Gastrocnemius medialis (tissue), 4 donors: Measurements from ENCODE around the gene PTPA. TPM values are rescaled to one million over a fixed set of nuclear protein-coding genes. Genes with fewer than 3 reads are reported as not detected.

Source experiments
- ATAC-seq, 2 donors: fragments of 150-250 bp; one replicate each; pipeline ENCODE4 v1.9.1; 2016
- DNase-seq, 2 donors: peaks; one replicate each; pipeline ENCODE4 v3.0.0-alpha.2; 2019
- H3K27ac ChIP-seq, 4 donors: fragments of 200-600 bp; sonication (generic); 1 replicate in 1 of 4; 2 replicates in 3 of 4; pipeline ENCODE4 v1.5.1; 2016 to 2018; ENCODE audit warnings: mild to moderate bottlenecking in 2 of 4, moderate library complexity in 1 of 4
- H3K27me3 ChIP-seq, 3 donors: fragments of 200-600 bp; sonication (generic) in 2 of 3; 1 replicate in 1 of 3; 2 replicates in 2 of 3; pipeline versions ENCODE4 v1.5.1 to v1.6.0; 2016 to 2019; ENCODE audit warnings: mild to moderate bottlenecking in 1 of 3, moderate library complexity in 1 of 3
- H3K36me3 ChIP-seq, 2 donors: fragments of 200-600 bp; sonication (generic) in 1 of 2; one replicate each; pipeline ENCODE4 v1.5.1; 2017 to 2018
- H3K4me1 ChIP-seq, 2 donors: fragments of 200-600 bp; sonication (generic) in 1 of 2; one replicate each; pipeline ENCODE4 v1.5.1; 2016 to 2017; ENCODE audit warnings: mild to moderate bottlenecking in 2 of 2
- H3K4me3 ChIP-seq, 4 donors: fragments of 200-600 bp; sonication (generic) in 3 of 4; 1 replicate in 1 of 4; 2 replicates in 3 of 4; pipeline ENCODE4 v1.5.1; 2016 to 2019; ENCODE audit warnings: mild to moderate bottlenecking in 2 of 4
- H3K9me3 ChIP-seq, 3 donors: fragments of 200-600 bp; sonication (generic) in 2 of 3; 1 replicate in 1 of 3; 2 replicates in 2 of 3; pipeline ENCODE4 v1.5.1; 2016 to 2019
- POLR2A ChIP-seq, 2 donors: fragments of 450-650 bp; IDR thresholded peaks; one replicate each; pipeline ENCODE4 v1.6.1; 2017; ENCODE audit warnings: antibody characterized with exemption in 2 of 2, mild to moderate bottlenecking in 2 of 2, moderate library complexity in 2 of 2
- in situ Hi-C, 4 donors: fragments of 200-750 bp; cut with MboI; loops; one replicate each; pipeline versions ENCODE4 v1.15.0 to v1.8.0; 2017; ENCODE audit warnings: low sequenced_read_pairs in 4 of 4
- intact Hi-C: fragments of 100-400 bp; cut with DNase I; formaldehyde crosslinking; loops from one replicate; pipeline ENCODE4 v1.15.1; 2023; ENCODE audit warnings: low total_unique reads
- total RNA-seq, 4 donors: library from RNA; depleted of rRNA; stranded (reverse); fragments of >200 nt; gene quantifications; one replicate each; pipeline versions ENCODE4 v1.1.0 to v1.2.3, GENCODE V29; 2016
- TF ChIP-seq, protein P1 (sequence below), 5 experiments: fragments of 450-650 bp in 3 of 5; fragments of 200-600 bp in 2 of 5; sonication (generic) in 2 of 5; IDR thresholded peaks in 4 of 5; conservative IDR thresholded peaks in 1 of 5; 1 replicate in 4 of 5; 2 replicates in 1 of 5; pipeline ENCODE4 v1.5.1; 2016 to 2019; ENCODE audit warnings: antibody characterized with exemption in 5 of 5, mild to moderate bottlenecking in 3 of 5, moderate library complexity in 3 of 5

Gene PTPA
- total RNA-seq, 4 donors from 2014 or later = 37.6 to 71.6 (median 53.5) TPM

GRCh38 chr9:129076640-129077037 is 34.6 kb upstream of the PTPA start:
- no peak overlapping the region for H3K27ac ChIP-seq
- no peak for TF ChIP-seq POLR2A (IDR thresholded peaks at IDR 0.05)
- TF ChIP-seq, protein P1, sequence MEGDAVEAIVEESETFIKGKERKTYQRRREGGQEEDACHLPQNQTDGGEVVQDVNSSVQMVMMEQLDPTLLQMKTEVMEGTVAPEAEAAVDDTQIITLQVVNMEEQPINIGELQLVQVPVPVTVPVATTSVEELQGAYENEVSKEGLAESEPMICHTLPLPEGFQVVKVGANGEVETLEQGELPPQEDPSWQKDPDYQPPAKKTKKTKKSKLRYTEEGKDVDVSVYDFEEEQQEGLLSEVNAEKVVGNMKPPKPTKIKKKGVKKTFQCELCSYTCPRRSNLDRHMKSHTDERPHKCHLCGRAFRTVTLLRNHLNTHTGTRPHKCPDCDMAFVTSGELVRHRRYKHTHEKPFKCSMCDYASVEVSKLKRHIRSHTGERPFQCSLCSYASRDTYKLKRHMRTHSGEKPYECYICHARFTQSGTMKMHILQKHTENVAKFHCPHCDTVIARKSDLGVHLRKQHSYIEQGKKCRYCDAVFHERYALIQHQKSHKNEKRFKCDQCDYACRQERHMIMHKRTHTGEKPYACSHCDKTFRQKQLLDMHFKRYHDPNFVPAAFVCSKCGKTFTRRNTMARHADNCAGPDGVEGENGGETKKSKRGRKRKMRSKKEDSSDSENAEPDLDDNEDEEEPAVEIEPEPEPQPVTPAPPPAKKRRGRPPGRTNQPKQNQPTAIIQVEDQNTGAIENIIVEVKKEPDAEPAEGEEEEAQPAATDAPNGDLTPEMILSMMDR (IDR thresholded peaks at IDR 0.05 in 4 of 5, conservative IDR thresholded peaks at IDR 0.05 in 1 of 5) = no peak
- H3K27me3 ChIP-seq = no peaks in the 10 kb centered on the region
- intact Hi-C loops = no loop called here
- in situ Hi-C loops = no loop called here
- H3K4me3 ChIP-seq = no peak overlapping the region
- DNase-seq (no peak), ATAC-seq (no peak)
- H3K36me3 ChIP-seq = peaks cover 0 to 3% of the 10 kb centered on the region in 2 donors
- H3K4me1 ChIP-seq = peaks cover 2% of the 10 kb centered on the region in 2 donors
- no peaks in the 10 kb centered on the region for H3K9me3 ChIP-seq

DNA sequence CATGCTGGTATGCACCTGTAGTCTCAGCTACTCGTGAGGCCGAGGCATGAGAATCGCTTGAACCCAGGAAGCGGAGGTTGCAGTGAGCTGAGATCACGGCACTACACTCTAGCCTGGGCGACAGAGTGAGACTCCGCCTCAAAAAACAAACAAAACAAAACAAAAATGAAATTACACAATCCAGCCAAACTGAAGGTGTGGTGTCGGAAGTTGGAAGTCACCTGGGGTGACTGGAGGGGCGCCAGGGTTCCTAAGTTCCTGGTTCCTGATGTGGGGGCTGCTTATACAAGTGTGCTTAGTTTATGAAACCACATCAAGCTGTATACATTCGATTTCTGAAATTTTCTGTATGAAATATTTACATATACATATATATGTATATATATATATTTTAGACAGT is 34.0 kb upstream of the PTPA start:
- no peaks in the 10 kb centered on the region for H3K36me3 ChIP-seq
- peaks cover 8% of the 10 kb centered on the region in 2 donors for H3K4me1 ChIP-seq
- no peak for DNase-seq
- H3K4me3 ChIP-seq = no peak overlapping the region
- intact Hi-C loops = no loop called here
- H3K9me3 ChIP-seq = no peaks in the 10 kb centered on the region
- ATAC-seq = no peak
- no peaks in the 10 kb centered on the region for H3K27me3 ChIP-seq
- no peak for TF ChIP-seq POLR2A (IDR thresholded peaks at IDR 0.05)
- TF ChIP-seq, protein P1 (IDR thresholded peaks at IDR 0.05 in 4 of 5, conservative IDR thresholded peaks at IDR 0.05 in 1 of 5) = no peak
- in situ Hi-C loops = no loop called here
- no peak overlapping the region for H3K27ac ChIP-seq

DNA sequence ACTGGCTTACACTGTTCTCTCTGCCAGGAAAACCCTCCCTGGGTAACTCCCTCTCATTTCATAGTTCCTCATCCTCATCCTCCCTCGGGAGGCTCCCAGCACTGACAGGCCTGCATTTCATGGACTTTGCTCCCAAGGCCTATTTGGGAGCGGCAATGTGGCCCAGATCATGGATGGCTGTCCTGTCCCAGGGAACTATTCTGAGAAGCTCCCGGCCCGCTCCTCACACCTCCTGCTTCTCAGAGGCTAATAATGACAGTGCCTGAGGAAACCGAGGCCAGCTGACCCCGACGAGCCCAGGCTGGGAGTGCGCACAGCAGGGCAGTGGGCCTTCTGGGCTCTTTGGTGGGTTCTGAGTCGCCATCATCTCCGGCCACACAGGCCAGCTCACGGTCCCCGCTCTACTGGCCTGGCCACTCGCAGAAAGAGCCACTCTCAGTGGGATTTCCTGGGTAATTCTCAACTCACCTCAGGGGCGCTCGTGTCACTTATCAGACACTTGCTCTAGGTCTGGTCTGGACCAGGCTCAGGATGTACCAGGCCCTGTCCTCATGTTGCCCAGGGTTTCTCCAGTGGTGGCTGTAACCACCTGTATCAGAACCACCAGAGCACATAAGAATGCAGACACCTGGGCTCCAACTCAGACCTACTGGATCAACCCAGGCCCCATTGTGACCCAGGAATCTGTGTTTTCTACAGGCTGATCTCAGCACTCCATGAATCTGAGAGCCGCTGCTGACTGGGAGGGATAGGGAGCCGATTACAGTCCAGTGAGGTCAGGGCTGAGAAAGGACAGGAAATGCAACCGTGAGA is 32.3 kb upstream of the PTPA start:
- in situ Hi-C loops (no loop called here), intact Hi-C loops (no loop called here)
- DNase-seq = no peak
- H3K4me3 ChIP-seq = no peak overlapping the region
- peaks cover 10 to 19% of the 10 kb centered on the region in 2 donors for H3K4me1 ChIP-seq
- H3K9me3 ChIP-seq = no peaks in the 10 kb centered on the region
- no peaks in the 10 kb centered on the region for H3K36me3 ChIP-seq
- no peak overlapping the region for H3K27ac ChIP-seq
- no peak for ATAC-seq
- no peaks in the 10 kb centered on the region for H3K27me3 ChIP-seq
- TF ChIP-seq, protein P1 (IDR thresholded peaks at IDR 0.05 in 4 of 5, conservative IDR thresholded peaks at IDR 0.05 in 1 of 5) = no peak
- no peak for TF ChIP-seq POLR2A (IDR thresholded peaks at IDR 0.05)

- in situ Hi-C loops = no loop called here
- intact Hi-C loops = loop anchor here (2.0 to 5.0 kb wide), 2 partner anchors 31 to 43 kb away; partner anchors contain the start of genes CRAT, MIGA2 and PTPA
- H3K4me1 ChIP-seq = peaks cover 10 to 19% of the 10 kb centered on the region in 2 donors
- ATAC-seq (no peak), DNase-seq (no peak)
- TF ChIP-seq, protein P1 (IDR thresholded peaks at IDR 0.05 in 4 of 5, conservative IDR thresholded peaks at IDR 0.05 in 1 of 5) = no peak
- no peak for TF ChIP-seq POLR2A (IDR thresholded peaks at IDR 0.05)
- no peaks in the 10 kb centered on the region for H3K36me3 ChIP-seq
- no peaks in the 10 kb centered on the region for H3K9me3 ChIP-seq
- H3K27ac ChIP-seq = no peak overlapping the region
- no peaks in the 10 kb centered on the region for H3K27me3 ChIP-seq
- H3K4me3 ChIP-seq = peak overlapping the region in 2 of 4 donors; percentile 77 to 89
Measured at GRCh38 chr9:129079829-129080228, 31.4 kb upstream of the PTPA start.
